HCT116 (cell line): ENCODE data around the gene SLAMF7. TPM values are rescaled to one million over a fixed set of nuclear protein-coding genes. Genes with fewer than 3 reads are reported as not detected.

Source experiments
- ATAC-seq: fragments of 200-7000 bp; cut with Tn5 transposase; 2 replicates; pipeline ENCODE4 v1.9.1; 2020; ENCODE audit warnings: mild to moderate bottlenecking, moderate library complexity
- BruUV-seq: library from RNA; stranded (reverse); fragments of 400-500 nt; replicated peaks from 2 replicates; lab custom pipeline; 2021; lab: Mats Ljungman, UMichigan
- CTCF ChIA-PET: fragments of 300-600 bp; sonication (Branson Sonifier 250); formaldehyde crosslinking; loops from one replicate; lab custom pipeline; 2021; ENCODE audit warnings: antibody characterized with exemption; lab: Charles Lee
- POLR2A ChIA-PET: fragments of 300-600, 350-600 bp; sonication (Branson Sonifier 250); formaldehyde crosslinking; loops from one replicate; lab custom pipeline; 2021; ENCODE audit warnings: antibody characterized with exemption; lab: Charles Lee
- RAD21 ChIA-PET, 2 experiments: fragments of 300-600 bp; sonication (Branson Sonifier 250); formaldehyde crosslinking; loops; one replicate each; lab custom pipeline; 2023; ENCODE audit warnings: low total read pairs in 2 of 2; ENCODE audit not compliant: uncharacterized antibody in 2 of 2, unreplicated experiment in 2 of 2, low non-redundant PET in 1 of 2; lab: Charles Lee
- DNase-seq: peaks from one replicate; pipeline ENCODE4 v3.0.0-alpha.2; 2010; ENCODE audit warnings: low read depth, low spot score
- H2AFZ ChIP-seq: fragments of 200-600 bp; shearing (Covaris generic), sonication (generic); 2 replicates; pipeline ENCODE4 v1.6.1; 2017; ENCODE audit warnings: low read depth, mixed run types, mixed read lengths, antibody characterized with exemption, low read length; ENCODE audit not compliant: poor library complexity, severe bottlenecking
- H3K27ac ChIP-seq: 2 replicates; pipeline ENCODE4 v1.5.1; 2012; ENCODE audit warnings: low read depth, low read length
- H3K27me3 ChIP-seq: fragments of 200-600 bp; sonication (generic); 2 replicates; pipeline ENCODE4 v1.6.1; 2016; ENCODE audit warnings: mixed run types, low read length, mixed read lengths; ENCODE audit not compliant: insufficient read depth
- H3K36me3 ChIP-seq, 2 experiments: fragments of 200-500 bp in 1 of 2; fragments of 200-600 bp in 1 of 2; sonication (Bioruptor generic) in 1 of 2; sonication (generic) in 1 of 2; 2 replicates each; pipeline versions ENCODE4 v1.5.1 to v1.6.1; 2014 to 2016; ENCODE audit warnings: low read length in 2 of 2, inconsistent platforms in 1 of 2, mixed read lengths in 1 of 2, mixed run types in 1 of 2; ENCODE audit not compliant: insufficient read depth in 2 of 2, control insufficient read depth in 1 of 2
- H3K4me1 ChIP-seq, 2 experiments: fragments of 200-600 bp in 1 of 2; sonication (generic) in 1 of 2; 2 replicates each; pipeline versions ENCODE4 v1.5.1 to v1.6.1; 2012 to 2017; ENCODE audit warnings: low read length in 2 of 2, inconsistent platforms in 1 of 2, mild to moderate bottlenecking in 1 of 2, mixed read lengths in 1 of 2, mixed run types in 1 of 2, moderate library complexity in 1 of 2; ENCODE audit not compliant: insufficient read depth in 2 of 2, control insufficient read depth in 1 of 2
- H3K4me2 ChIP-seq: fragments of 200-600 bp; sonication (generic); 2 replicates; pipeline ENCODE4 v1.6.1; 2017; ENCODE audit warnings: mixed run types, low read length, mixed read lengths
- H3K4me3 ChIP-seq, 2 experiments: fragments of 200-600 bp in 1 of 2; sonication (generic) in 1 of 2; replicated peaks in 1 of 2; 2 replicates each; pipeline ENCODE4 v1.5.1; 2011 to 2016; ENCODE audit warnings: low read length in 2 of 2, control low read depth in 1 of 2, low read depth in 1 of 2, mild to moderate bottlenecking in 1 of 2, mixed read lengths in 1 of 2, mixed run types in 1 of 2
- H3K79me2 ChIP-seq: fragments of 200-600 bp; sonication (generic); 2 replicates; pipeline ENCODE4 v1.6.1; 2017; ENCODE audit warnings: mild to moderate bottlenecking, mixed run types, low read length, moderate library complexity, mixed read lengths; ENCODE audit not compliant: insufficient read depth
- H3K9ac ChIP-seq: fragments of 200-600 bp; sonication (generic); 2 replicates; pipeline ENCODE4 v1.6.1; 2016; ENCODE audit warnings: low read length, mixed read lengths
- H3K9me2 ChIP-seq: fragments of 200-600 bp; sonication (generic), shearing (Covaris generic); 2 replicates; pipeline ENCODE4 v1.6.1; 2017; ENCODE audit warnings: mixed run types, mild to moderate bottlenecking, moderate library complexity; ENCODE audit not compliant: insufficient read depth
- H3K9me3 ChIP-seq, 2 experiments: fragments of 200-500 bp in 1 of 2; fragments of 200-600 bp in 1 of 2; sonication (Bioruptor generic) in 1 of 2; sonication (generic) in 1 of 2; 2 replicates each; pipeline ENCODE4 v1.6.1; 2014 to 2017; ENCODE audit warnings: low read length in 2 of 2, mixed read lengths in 2 of 2, inconsistent platforms in 1 of 2, low read depth in 1 of 2, mild to moderate bottlenecking in 1 of 2, mixed run types in 1 of 2, moderate library complexity in 1 of 2; ENCODE audit not compliant: control insufficient read depth in 1 of 2, insufficient read depth in 1 of 2
- H4K20me1 ChIP-seq: fragments of 200-600 bp; sonication (generic), shearing (Covaris generic); 2 replicates; pipeline ENCODE4 v1.6.1; 2017; ENCODE audit warnings: mixed run types, mild to moderate bottlenecking, moderate library complexity; ENCODE audit not compliant: insufficient read depth
- ATF3 ChIP-seq: IDR thresholded peaks from 2 replicates; pipeline ENCODE4 v1.6.1; 2012
- CEBPB ChIP-seq: IDR thresholded peaks from 2 replicates; pipeline ENCODE4 v1.6.1; 2012; ENCODE audit warnings: low read depth
- EGR1 ChIP-seq: IDR thresholded peaks from 2 replicates; pipeline ENCODE4 v1.6.1; 2012; ENCODE audit warnings: low read depth
- ELF1 ChIP-seq: IDR thresholded peaks from 2 replicates; pipeline ENCODE4 v1.6.1; 2012; ENCODE audit warnings: low read depth, borderline replicate concordance
- EZH2 ChIP-seq: fragments of 200-600 bp; sonication (generic); IDR thresholded peaks from 2 replicates; pipeline ENCODE4 v1.6.1; 2017; ENCODE audit warnings: antibody characterized with exemption, mixed run types
- EZH2phosphoT487 ChIP-seq: fragments of 200-600 bp; IDR thresholded peaks from 2 replicates; pipeline ENCODE4 v1.6.1; 2018; ENCODE audit warnings: antibody characterized with exemption, borderline replicate concordance
- JUND ChIP-seq: IDR thresholded peaks from 2 replicates; pipeline ENCODE4 v1.6.1; 2012
- MAX ChIP-seq: IDR thresholded peaks from 2 replicates; pipeline ENCODE4 v1.6.1; 2012
- POLR2A ChIP-seq: IDR thresholded peaks from 2 replicates; pipeline ENCODE4 v1.7.0; 2011; ENCODE audit warnings: borderline replicate concordance; ENCODE audit not compliant: insufficient read depth, insufficient read length; ENCODE audit errors: extremely low read depth
- POLR2AphosphoS5 ChIP-seq: IDR thresholded peaks from 2 replicates; pipeline ENCODE4 v1.6.1; 2011; ENCODE audit warnings: mild to moderate bottlenecking, low read depth, low read length, moderate library complexity
- RAD21 ChIP-seq: IDR thresholded peaks from 2 replicates; pipeline ENCODE4 v1.6.1; 2012; ENCODE audit warnings: low read depth, mild to moderate bottlenecking
- REST ChIP-seq: IDR thresholded peaks from 2 replicates; pipeline ENCODE4 v1.6.1; 2012; ENCODE audit warnings: low read depth
- SIN3A ChIP-seq: IDR thresholded peaks from 2 replicates; pipeline ENCODE4 v1.6.1; 2012; ENCODE audit warnings: low read depth
- SP1 ChIP-seq: IDR thresholded peaks from 2 replicates; pipeline ENCODE4 v1.6.1; 2012; ENCODE audit warnings: low read depth
- TCF7L2 ChIP-seq: IDR thresholded peaks from 2 replicates; pipeline ENCODE4 v1.7.0; 2011; ENCODE audit warnings: borderline replicate concordance, inconsistent platforms; ENCODE audit not compliant: insufficient read depth, insufficient read length; ENCODE audit errors: extremely low read depth
- YY1 ChIP-seq: IDR thresholded peaks from 2 replicates; pipeline ENCODE4 v1.6.1; 2011; ENCODE audit warnings: low read length, low read depth, moderate library complexity, mild to moderate bottlenecking; ENCODE audit not compliant: insufficient replicate concordance; ENCODE audit errors: extremely low read depth
- ZBTB33 ChIP-seq: IDR thresholded peaks from 2 replicates; pipeline ENCODE4 v1.6.1; 2011; ENCODE audit warnings: mild to moderate bottlenecking, low read length, moderate library complexity; ENCODE audit not compliant: insufficient replicate concordance; ENCODE audit errors: extremely low read depth
- ZFX ChIP-seq: fragments of 450-650 bp; IDR thresholded peaks from 2 replicates; pipeline ENCODE4 v1.6.1; 2017
- ZNF274 ChIP-seq: fragments of 200-500 bp; sonication (Bioruptor generic); IDR thresholded peaks from 2 replicates; pipeline ENCODE4 v1.6.1; 2014; ENCODE audit warnings: mild to moderate bottlenecking, low read depth, low read length, inconsistent platforms
- intact Hi-C: fragments of 100-400 bp; cut with micrococcal nuclease; formaldehyde crosslinking; loops from 2 replicates; pipeline ENCODE4 v1.10.0; 2022
- total RNA-seq: library from RNA; stranded (reverse); gene quantifications from one replicate; pipeline ENCODE4 v1.2.1, GENCODE V29; 2021; ENCODE audit not compliant: unreplicated experiment
- TF ChIP-seq, protein P1 (sequence below), 3 experiments: fragments of 200-600 bp in 1 of 3; sonication (generic) in 1 of 3; IDR thresholded peaks in 2 of 3; conservative IDR thresholded peaks in 1 of 3; 2 replicates each; pipeline ENCODE4 v1.5.1; 2012 to 2017; ENCODE audit warnings: low read depth in 2 of 3, low read length in 2 of 3, antibody characterized with exemption in 1 of 3, borderline replicate concordance in 1 of 3, control low read depth in 1 of 3, mild to moderate bottlenecking in 1 of 3, mixed read lengths in 1 of 3, mixed run types in 1 of 3, moderate library complexity in 1 of 3; ENCODE audit not compliant: insufficient read depth in 1 of 3

SLAMF7 gene
- total RNA-seq, 1 experiment from 2014 or later, result 0.34 TPM

- Histone ChIP-seq H3K36me3 (no peaks in the 10 kb centered on the region), H3K4me3 (no peak overlapping the region), H2AFZ (no peak overlapping the region), H3K27me3 (no peaks in the 10 kb centered on the region), H3K4me2 (no peak overlapping the region), H3K27ac (no peak overlapping the region), H4K20me1 (no peaks in the 10 kb centered on the region), H3K9me3 (no peaks in the 10 kb centered on the region), H3K9me2 (no peaks in the 10 kb centered on the region), H3K9ac (no peak overlapping the region), H3K4me1 (no peaks in the 10 kb centered on the region), H3K79me2 (no peaks in the 10 kb centered on the region)
- no TSS peak for BruUV-seq
- ATAC-seq (no peak), DNase-seq (no peak)
- ChIA-PET RAD21 (no interaction called here), POLR2A (no interaction called here), CTCF (interaction anchor here (1.6 kb wide), 1 partner anchor 10 kb away, joined by 4 read pairs; no protein-coding TSS in a partner anchor)
- intact Hi-C loops, result no loop called here
- TF ChIP-seq MAX, result no peak
- no peak for TF ChIP-seq RAD21
- no peak for TF ChIP-seq ATF3
- no peak for TF ChIP-seq TCF7L2
- TF ChIP-seq ZNF274, result no peak
- no peak for TF ChIP-seq EGR1
- no peak for TF ChIP-seq JUND
- no peak for TF ChIP-seq YY1
- TF ChIP-seq POLR2AphosphoS5, result no peak
- no peak for TF ChIP-seq SP1
- no peak for TF ChIP-seq REST
- no peak for TF ChIP-seq ZBTB33
- no peak for TF ChIP-seq CEBPB
- no peak for TF ChIP-seq ELF1
- no peak for TF ChIP-seq EZH2phosphoT487
- TF ChIP-seq POLR2A, result no peak
- TF ChIP-seq EZH2, result no peak
- no peak for TF ChIP-seq SIN3A
- TF ChIP-seq, protein P1, sequence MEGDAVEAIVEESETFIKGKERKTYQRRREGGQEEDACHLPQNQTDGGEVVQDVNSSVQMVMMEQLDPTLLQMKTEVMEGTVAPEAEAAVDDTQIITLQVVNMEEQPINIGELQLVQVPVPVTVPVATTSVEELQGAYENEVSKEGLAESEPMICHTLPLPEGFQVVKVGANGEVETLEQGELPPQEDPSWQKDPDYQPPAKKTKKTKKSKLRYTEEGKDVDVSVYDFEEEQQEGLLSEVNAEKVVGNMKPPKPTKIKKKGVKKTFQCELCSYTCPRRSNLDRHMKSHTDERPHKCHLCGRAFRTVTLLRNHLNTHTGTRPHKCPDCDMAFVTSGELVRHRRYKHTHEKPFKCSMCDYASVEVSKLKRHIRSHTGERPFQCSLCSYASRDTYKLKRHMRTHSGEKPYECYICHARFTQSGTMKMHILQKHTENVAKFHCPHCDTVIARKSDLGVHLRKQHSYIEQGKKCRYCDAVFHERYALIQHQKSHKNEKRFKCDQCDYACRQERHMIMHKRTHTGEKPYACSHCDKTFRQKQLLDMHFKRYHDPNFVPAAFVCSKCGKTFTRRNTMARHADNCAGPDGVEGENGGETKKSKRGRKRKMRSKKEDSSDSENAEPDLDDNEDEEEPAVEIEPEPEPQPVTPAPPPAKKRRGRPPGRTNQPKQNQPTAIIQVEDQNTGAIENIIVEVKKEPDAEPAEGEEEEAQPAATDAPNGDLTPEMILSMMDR (IDR thresholded peaks at IDR 0.05 in 2 of 3, conservative IDR thresholded peaks at IDR 0.05 in 1 of 3; ENCODE audit: borderline replicate concordance in 1 of 3, insufficient read depth in 1 of 3, low read depth in 2 of 3, low read length in 2 of 3), result no peak
- no peak for TF ChIP-seq ZFX
These were observed 19.5 kb downstream of the SLAMF7 start for GRCh38 chr1:160758521-160758920.
